Ishikawa (cell line): Measurements from ENCODE around the gene FOXN4.

Source experiments
- EGR1 ChIP-seq: IDR thresholded peaks from 2 replicates; pipeline ENCODE4 v1.6.1; 2012
- EP300 ChIP-seq: IDR thresholded peaks from 2 replicates; pipeline ENCODE4 v1.6.1; 2012; ENCODE audit warnings: borderline replicate concordance
- FOXM1 ChIP-seq: IDR thresholded peaks from 2 replicates; pipeline ENCODE4 v1.6.1; 2012; ENCODE audit warnings: low read depth, borderline replicate concordance
- MAX ChIP-seq: IDR thresholded peaks from 2 replicates; pipeline ENCODE4 v1.6.1; 2012
- REST ChIP-seq: IDR thresholded peaks from 2 replicates; pipeline ENCODE4 v1.6.1; 2012; ENCODE audit warnings: low read depth, mild to moderate bottlenecking
- TAF1 ChIP-seq: IDR thresholded peaks from 2 replicates; pipeline ENCODE4 v1.6.1; 2012; ENCODE audit warnings: low read depth, mild to moderate bottlenecking
- TEAD4 ChIP-seq: IDR thresholded peaks from 2 replicates; pipeline ENCODE4 v1.6.1; 2012
- USF1 ChIP-seq: IDR thresholded peaks from 2 replicates; pipeline ENCODE4 v1.6.1; 2012
- YY1 ChIP-seq: IDR thresholded peaks from 2 replicates; pipeline ENCODE4 v1.6.1; 2012; ENCODE audit warnings: low read depth

GRCh38 chr12:109239179-109239578 is 69.9 kb downstream of the FOXN4 start:
- no peak for TF ChIP-seq YY1
- no peak for TF ChIP-seq MAX
- TF ChIP-seq REST: no peak
- TF ChIP-seq EP300: no peak
- no peak for TF ChIP-seq EGR1
- no peak for TF ChIP-seq FOXM1
- TF ChIP-seq TAF1: no peak
- no peak for TF ChIP-seq USF1
- no peak for TF ChIP-seq TEAD4
